ENCODE measurements around the gene SPON1.
A peak's percentile ranks its signal among the peaks of the same experiment; 100 is the strongest.
"Not testable (repeated sequence)": the region's sequence is repeated elsewhere in the genome, so short reads cannot be mapped to it uniquely, and the experiment has no call there.

Gene SPON1

DNA sequence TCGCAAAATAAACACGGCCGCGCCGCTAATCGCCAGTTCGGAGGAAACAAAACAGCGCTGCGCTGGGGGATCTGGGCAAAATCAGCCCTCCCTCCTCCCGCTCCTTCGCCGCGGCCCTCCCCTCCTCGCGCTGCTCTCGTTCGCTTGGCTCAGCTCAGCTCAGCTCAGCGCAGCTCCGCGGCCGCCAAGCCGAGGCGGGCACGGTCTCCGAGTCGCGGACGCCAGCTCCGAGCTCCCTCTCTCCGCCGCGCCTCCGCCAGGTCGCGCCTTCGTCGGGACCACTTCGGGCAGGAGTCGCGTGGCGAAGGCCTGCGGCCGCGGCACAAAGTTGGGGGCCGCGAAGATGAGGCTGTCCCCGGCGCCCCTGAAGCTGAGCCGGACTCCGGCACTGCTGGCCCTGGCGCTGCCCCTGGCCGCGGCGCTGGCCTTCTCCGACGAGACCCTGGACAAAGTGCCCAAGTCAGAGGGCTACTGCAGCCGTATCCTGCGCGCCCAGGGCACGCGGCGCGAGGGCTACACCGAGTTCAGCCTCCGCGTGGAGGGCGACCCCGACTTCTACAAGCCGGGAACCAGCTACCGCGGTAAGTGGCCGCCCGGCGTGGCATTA lies at the start of gene SPON1:
Gene SPON1, plus strand, starts transcription at position 162 of the 607 bp plus-strand sequence. Its CDS starts 182 bp downstream, at position 344.
- H3K4me3 ChIP-seq: peak within 1 kb of the TSS; percentile 28
- DNase-seq (ENCODE audit: low read depth, low spot score): no peak
- H3K36me3 ChIP-seq (ENCODE audit: insufficient read depth, low read length): no peaks in the 10 kb centered on the region
- no peak within 1 kb of the TSS for H3K9ac ChIP-seq (ENCODE audit: insufficient read length)
- no peaks in the 10 kb centered on the region for H3K9me3 ChIP-seq (ENCODE audit: low read depth, low read length)
- no peak for TF ChIP-seq FOXP2 (optimal IDR thresholded peaks at IDR 0.05; ENCODE audit: control extremely low read depth, extremely low read length, insufficient read depth)
- no peak for TF ChIP-seq EZH2 (IDR thresholded peaks at IDR 0.05)
- TF ChIP-seq POLR2AphosphoS5 (IDR thresholded peaks at IDR 0.05; ENCODE audit: borderline replicate concordance, low read depth, low read length): no peak
- no peak within 1 kb of the TSS for H3K27ac ChIP-seq

DNA sequence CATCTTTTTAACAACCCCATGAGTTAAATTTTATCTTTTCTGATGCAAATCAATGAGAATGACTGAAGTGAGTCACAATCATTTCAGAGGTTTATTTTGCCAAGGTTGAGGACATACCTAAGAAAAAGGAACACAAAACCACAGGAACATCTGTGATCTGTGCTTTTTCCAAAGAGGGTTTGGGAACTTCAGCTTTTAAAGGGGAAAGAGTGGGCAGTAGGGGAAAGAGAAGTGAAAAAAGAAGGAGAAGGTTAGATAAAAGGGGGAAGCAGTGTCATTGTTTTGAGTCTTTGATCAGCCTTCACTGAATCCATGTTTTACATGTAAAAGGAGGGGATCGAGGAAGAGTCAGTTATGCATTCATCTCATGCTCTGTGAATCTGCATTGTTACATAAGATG lies 45.3 kb upstream of the SPON1 start:
- Histone ChIP-seq H3K9ac (ENCODE audit: insufficient read length) (no peak overlapping the region), H3K27ac (no peak overlapping the region), H3K9me3 (ENCODE audit: low read depth, low read length) (no peaks in the 10 kb centered on the region), H3K36me3 (ENCODE audit: insufficient read depth, low read length) (no peaks in the 10 kb centered on the region), H3K4me3 (no peak overlapping the region)
- DNase-seq (ENCODE audit: low read depth, low spot score): no peak
- TF ChIP-seq EZH2 (IDR thresholded peaks at IDR 0.05): no peak

DNA sequence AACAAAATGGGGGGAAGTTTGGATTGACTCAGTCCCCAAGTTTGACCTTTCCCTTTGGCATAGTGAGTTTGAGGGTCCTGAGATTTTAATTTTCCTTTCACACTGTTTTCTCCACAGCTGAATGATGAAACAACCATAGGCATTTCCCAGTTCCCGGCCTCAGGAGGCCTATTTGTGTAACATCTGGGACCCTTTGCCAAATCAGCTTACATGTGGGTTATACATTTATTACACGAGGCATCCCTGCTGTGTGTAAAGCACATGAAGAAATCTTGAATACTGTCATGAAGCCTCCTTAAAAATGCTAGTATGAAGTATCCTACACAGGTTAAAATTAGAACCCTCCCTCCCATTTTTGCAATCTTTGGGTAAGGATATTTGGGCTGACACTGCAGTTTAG lies 44.6 kb upstream of the SPON1 start:
- no peak overlapping the region for H3K27ac ChIP-seq
- H3K9ac ChIP-seq (ENCODE audit: insufficient read length): no peak overlapping the region
- no peaks in the 10 kb centered on the region for H3K36me3 ChIP-seq (ENCODE audit: insufficient read depth, low read length)
- H3K4me3 ChIP-seq: no peak overlapping the region
- DNase-seq (ENCODE audit: low read depth, low spot score): no peak
- TF ChIP-seq POLR2AphosphoS5 (IDR thresholded peaks at IDR 0.05; ENCODE audit: borderline replicate concordance, low read depth, low read length) (no peak), EZH2 (IDR thresholded peaks at IDR 0.05) (no peak), FOXP2 (optimal IDR thresholded peaks at IDR 0.05; ENCODE audit: control extremely low read depth, extremely low read length, insufficient read depth) (no peak)
- no peaks in the 10 kb centered on the region for H3K9me3 ChIP-seq (ENCODE audit: low read depth, low read length)

DNA sequence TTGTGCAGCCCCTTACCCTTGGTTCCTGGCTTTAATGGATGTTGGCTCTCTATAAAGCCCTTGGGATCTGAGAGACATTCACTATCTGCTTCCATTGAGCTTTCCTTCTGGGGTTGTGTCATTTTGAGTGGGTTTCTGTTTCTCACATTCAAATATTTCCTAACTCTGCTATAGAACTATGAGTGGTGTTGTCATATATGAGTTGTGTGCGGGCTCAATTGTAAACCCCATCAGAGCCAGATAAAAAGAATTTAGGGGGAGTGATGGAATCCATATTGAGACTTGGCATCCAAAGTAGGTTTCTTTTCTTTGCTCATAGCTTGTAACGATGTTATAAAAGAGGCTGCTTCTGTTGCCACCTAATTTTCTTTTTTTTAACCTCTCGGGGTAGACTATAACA lies 41.8 kb upstream of the SPON1 start:
- no peaks in the 10 kb centered on the region for H3K36me3 ChIP-seq (ENCODE audit: insufficient read depth, low read length)
- H3K9ac ChIP-seq (ENCODE audit: insufficient read length): no peak overlapping the region
- no peak overlapping the region for H3K27ac ChIP-seq
- no peak overlapping the region for H3K4me3 ChIP-seq
- DNase-seq (ENCODE audit: low read depth, low spot score): no peak
- no peak for TF ChIP-seq POLR2AphosphoS5 (IDR thresholded peaks at IDR 0.05; ENCODE audit: borderline replicate concordance, low read depth, low read length)
- no peak for TF ChIP-seq EZH2 (IDR thresholded peaks at IDR 0.05)
- no peak for TF ChIP-seq FOXP2 (optimal IDR thresholded peaks at IDR 0.05; ENCODE audit: control extremely low read depth, extremely low read length, insufficient read depth)
- H3K9me3 ChIP-seq (ENCODE audit: low read depth, low read length): no peaks in the 10 kb centered on the region

DNA sequence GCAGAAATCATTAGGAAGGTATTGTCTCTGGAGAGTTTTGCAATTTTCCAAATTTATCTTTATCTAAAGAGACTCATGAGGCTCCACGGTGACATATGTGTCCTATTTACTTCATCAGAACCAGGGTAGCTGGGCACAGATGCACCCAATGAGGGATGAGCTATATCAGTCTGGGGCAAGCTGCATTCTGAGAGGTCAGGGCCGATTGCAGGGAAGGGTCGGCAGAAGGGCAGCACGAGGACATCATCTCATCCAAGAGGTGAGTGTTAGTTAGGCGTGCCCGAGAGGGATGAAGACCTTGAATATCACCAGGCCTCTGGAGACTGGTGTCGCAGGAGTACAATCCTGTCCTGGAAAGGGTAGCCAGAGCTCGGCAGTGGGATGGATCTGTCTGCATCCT lies 41.0 kb upstream of the SPON1 start:
- TF ChIP-seq POLR2AphosphoS5 (IDR thresholded peaks at IDR 0.05; ENCODE audit: borderline replicate concordance, low read depth, low read length): no peak
- no peak for TF ChIP-seq EZH2 (IDR thresholded peaks at IDR 0.05)
- TF ChIP-seq FOXP2 (optimal IDR thresholded peaks at IDR 0.05; ENCODE audit: control extremely low read depth, extremely low read length, insufficient read depth): no peak
- no peaks in the 10 kb centered on the region for H3K36me3 ChIP-seq (ENCODE audit: insufficient read depth, low read length)
- no peak overlapping the region for H3K27ac ChIP-seq
- H3K9ac ChIP-seq (ENCODE audit: insufficient read length): no peak overlapping the region
- no peaks in the 10 kb centered on the region for H3K9me3 ChIP-seq (ENCODE audit: low read depth, low read length)
- no peak for DNase-seq (ENCODE audit: low read depth, low spot score)
- H3K4me3 ChIP-seq: no peak overlapping the region

DNA sequence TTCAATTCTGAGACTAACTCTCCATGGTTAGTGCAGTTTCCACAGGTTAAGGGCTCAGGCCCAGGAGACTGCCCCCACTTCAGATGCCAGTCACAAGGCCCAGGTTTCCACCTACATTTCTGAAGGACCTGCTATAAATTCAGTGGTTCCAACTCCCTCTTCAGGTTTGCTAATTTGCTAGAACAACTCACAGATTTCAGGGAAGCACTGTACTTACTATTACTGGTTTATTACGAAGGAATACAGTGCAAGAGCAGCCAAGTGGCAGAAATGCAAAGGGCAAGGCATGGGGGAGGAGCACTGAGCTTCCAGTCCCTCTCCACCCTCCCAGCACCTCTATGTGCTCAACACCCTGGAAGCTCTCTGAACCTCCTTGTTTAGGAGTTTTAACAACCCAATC lies 39.3 kb upstream of the SPON1 start:
- no peak overlapping the region for H3K4me3 ChIP-seq
- no peak for DNase-seq (ENCODE audit: low read depth, low spot score)

DNA sequence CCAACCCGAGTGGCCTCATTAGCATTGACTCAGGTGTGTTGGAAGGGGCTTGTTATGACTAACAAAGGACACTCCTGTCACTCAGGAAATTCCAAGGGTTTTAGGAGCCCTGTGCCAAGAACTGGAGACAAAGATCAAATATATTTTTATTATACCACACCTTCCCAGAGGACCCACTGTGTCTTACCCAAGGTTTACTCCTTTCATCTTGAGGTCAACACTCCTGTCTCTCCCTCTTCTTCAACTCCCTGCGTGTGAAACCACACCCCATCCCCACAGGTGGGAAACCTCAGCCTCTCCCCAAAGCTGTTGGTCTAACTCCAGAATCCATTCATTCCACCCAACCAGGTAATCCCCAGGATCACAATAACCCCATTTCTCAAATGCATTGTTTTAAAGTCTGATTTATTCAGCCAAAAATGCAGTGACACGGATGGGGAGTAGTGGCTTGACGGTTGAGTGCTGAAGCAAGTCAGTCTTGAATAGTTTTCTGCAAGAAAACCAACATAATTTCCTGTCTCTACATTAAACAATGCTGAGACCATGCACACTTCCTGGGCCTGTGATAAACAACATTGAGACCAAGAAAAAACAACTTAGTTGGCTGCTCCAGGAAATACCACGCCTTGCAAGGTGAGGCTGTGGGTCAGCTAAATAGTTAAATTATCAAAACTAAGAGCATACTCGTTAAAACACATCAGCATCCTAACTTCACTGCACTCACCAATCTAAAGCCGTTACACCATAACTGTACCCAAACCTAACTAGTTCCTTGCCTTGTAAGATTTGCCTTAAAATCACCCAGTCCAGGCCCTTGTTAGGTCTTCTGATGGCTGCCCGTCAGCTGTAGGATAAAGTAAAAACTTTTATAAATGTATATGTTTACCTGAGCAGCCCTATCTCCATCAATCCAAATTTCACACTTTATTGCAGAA lies 38.5 kb upstream of the SPON1 start:
- no peak overlapping the region for H3K27ac ChIP-seq
- no peak overlapping the region for H3K4me3 ChIP-seq
- no peak for DNase-seq (ENCODE audit: low read depth, low spot score)
- H3K36me3 ChIP-seq (ENCODE audit: insufficient read depth, low read length): no peaks in the 10 kb centered on the region
- TF ChIP-seq POLR2AphosphoS5 (IDR thresholded peaks at IDR 0.05; ENCODE audit: borderline replicate concordance, low read depth, low read length) (no peak), FOXP2 (optimal IDR thresholded peaks at IDR 0.05; ENCODE audit: control extremely low read depth, extremely low read length, insufficient read depth) (no peak), EZH2 (IDR thresholded peaks at IDR 0.05) (no peak)
- no peaks in the 10 kb centered on the region for H3K9me3 ChIP-seq (ENCODE audit: low read depth, low read length)
- no peak overlapping the region for H3K9ac ChIP-seq (ENCODE audit: insufficient read length)

More for the DNA sequence above, 39.3 kb upstream of the SPON1 start:
- H3K9ac ChIP-seq (ENCODE audit: insufficient read length): no peak overlapping the region
- no peak overlapping the region for H3K27ac ChIP-seq
- H3K36me3 ChIP-seq (ENCODE audit: insufficient read depth, low read length): no peaks in the 10 kb centered on the region
- no peaks in the 10 kb centered on the region for H3K9me3 ChIP-seq (ENCODE audit: low read depth, low read length)
- no peak for TF ChIP-seq FOXP2 (optimal IDR thresholded peaks at IDR 0.05; ENCODE audit: control extremely low read depth, extremely low read length, insufficient read depth)
- no peak for TF ChIP-seq POLR2AphosphoS5 (IDR thresholded peaks at IDR 0.05; ENCODE audit: borderline replicate concordance, low read depth, low read length)
- TF ChIP-seq EZH2 (IDR thresholded peaks at IDR 0.05): no peak

DNA sequence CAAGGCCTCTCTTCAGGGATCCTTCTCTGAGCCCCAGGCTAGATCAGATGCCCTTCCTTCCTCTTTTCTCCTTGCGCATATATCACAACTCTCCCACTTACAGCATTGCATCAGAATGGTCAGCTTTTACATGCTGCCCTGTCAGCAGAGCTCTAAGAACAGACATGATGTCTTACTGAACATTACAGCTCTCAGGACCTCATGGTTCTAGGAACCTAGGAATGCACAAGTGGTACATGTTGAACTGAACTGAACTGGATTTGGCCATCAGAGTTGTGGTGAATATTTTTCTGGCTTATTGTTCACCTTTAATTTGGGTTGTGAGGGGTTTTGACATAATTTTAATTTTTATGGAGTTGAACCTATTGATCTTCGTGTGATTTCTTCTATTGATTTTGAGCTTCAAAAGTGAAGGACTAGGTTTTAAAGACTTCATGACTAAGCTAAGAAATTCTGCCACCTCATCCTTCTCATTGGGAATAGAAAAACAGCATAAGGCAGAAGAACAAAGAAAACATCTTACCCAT lies 37.7 kb upstream of the SPON1 start:
- no peaks in the 10 kb centered on the region for H3K9me3 ChIP-seq (ENCODE audit: low read depth, low read length)
- TF ChIP-seq POLR2AphosphoS5 (IDR thresholded peaks at IDR 0.05; ENCODE audit: borderline replicate concordance, low read depth, low read length) (no peak), FOXP2 (optimal IDR thresholded peaks at IDR 0.05; ENCODE audit: control extremely low read depth, extremely low read length, insufficient read depth) (no peak), EZH2 (IDR thresholded peaks at IDR 0.05) (no peak)
- H3K36me3 ChIP-seq (ENCODE audit: insufficient read depth, low read length): no peaks in the 10 kb centered on the region
- DNase-seq (ENCODE audit: low read depth, low spot score): no peak
- no peak overlapping the region for H3K27ac ChIP-seq
- no peak overlapping the region for H3K4me3 ChIP-seq
- H3K9ac ChIP-seq (ENCODE audit: insufficient read length): no peak overlapping the region

DNA sequence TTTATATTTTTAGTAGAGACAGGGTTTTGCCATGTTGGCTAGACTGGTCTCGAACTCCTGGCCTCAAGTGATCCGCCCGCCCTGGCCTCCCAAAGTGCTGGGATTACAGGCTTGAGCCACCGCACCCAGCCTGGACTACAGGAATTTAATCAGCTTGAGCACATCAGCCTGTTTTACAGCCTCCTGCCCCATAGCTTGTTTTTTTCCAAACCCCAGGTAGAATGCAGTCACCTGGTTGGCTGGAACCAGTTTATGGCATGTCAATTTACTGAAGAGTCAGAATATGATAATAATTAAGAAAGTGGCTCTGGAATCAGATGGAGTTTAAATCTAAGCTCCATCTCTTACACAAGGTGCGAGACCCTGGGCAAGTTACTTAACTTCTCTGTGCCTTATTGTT lies 36.2 kb upstream of the SPON1 start:
- H3K9me3 ChIP-seq (ENCODE audit: low read depth, low read length); DNase-seq (ENCODE audit: low read depth, low spot score); H3K36me3 ChIP-seq (ENCODE audit: insufficient read depth, low read length); H3K27ac ChIP-seq; H3K9ac ChIP-seq (ENCODE audit: insufficient read length); H3K4me3 ChIP-seq: not testable (repeated sequence)

Measured in SK-N-MC (cell line).